Lower lobe of right lung (tissue), 2 donors: ENCODE measurements around the gene ARMC6. TPM values are rescaled to one million over a fixed set of nuclear protein-coding genes. Genes with fewer than 3 reads are reported as not detected.
A peak's percentile ranks its signal among the peaks of the same experiment; 100 is the strongest.

Experiments used
- ATAC-seq, 2 donors: fragments of 200-7000 bp; cut with Tn5 transposase; one replicate each; pipeline ENCODE4 v1.9.1; 2020 to 2022; ENCODE audit warnings: mild to moderate bottlenecking in 2 of 2, moderate library complexity in 2 of 2
- DNase-seq: peaks from one replicate; pipeline ENCODE4 v3.0.0-alpha.2; 2020
- H3K27ac ChIP-seq: fragments of 200-600 bp; one replicate; pipeline ENCODE4 v1.8.0; 2022
- H3K27me3 ChIP-seq: fragments of 200-600 bp; one replicate; pipeline ENCODE4 v1.8.0; 2022; ENCODE audit warnings: low read depth
- H3K36me3 ChIP-seq: fragments of 200-600 bp; one replicate; pipeline ENCODE4 v1.8.0; 2022; ENCODE audit warnings: mild to moderate bottlenecking
- H3K4me1 ChIP-seq: fragments of 200-600 bp; one replicate; pipeline ENCODE4 v1.8.0; 2022
- H3K4me3 ChIP-seq: fragments of 200-600 bp; one replicate; pipeline ENCODE4 v1.8.0; 2022; ENCODE audit warnings: mild to moderate bottlenecking
- H3K9me3 ChIP-seq: fragments of 200-600 bp; one replicate; pipeline ENCODE4 v1.8.0; 2022
- intact Hi-C: fragments of 100-400 bp; cut with DNase I; formaldehyde crosslinking; loops from one replicate; pipeline ENCODE4 v1.11.0; 2022
- total RNA-seq: library from RNA; stranded (reverse); fragmentation: NEBNext Ultra II Directional; extraction: Animal tissue kit (Norgen Biotek cat#: 25700); gene quantifications from one replicate; pipeline ENCODE4 v1.2.1, GENCODE V29; 2021
- TF ChIP-seq, protein P1 (sequence below): fragments of 200-600 bp; IDR thresholded peaks from one replicate; pipeline ENCODE4 v1.8.0; 2022; ENCODE audit warnings: antibody characterized with exemption, mild to moderate bottlenecking
- donor health status: DM: no; HTN: yes; CAD: no; lungs with severe emphysema.

Gene ARMC6
- total RNA-seq, 1 donor from 2014 or later: 20.2 TPM

DNA sequence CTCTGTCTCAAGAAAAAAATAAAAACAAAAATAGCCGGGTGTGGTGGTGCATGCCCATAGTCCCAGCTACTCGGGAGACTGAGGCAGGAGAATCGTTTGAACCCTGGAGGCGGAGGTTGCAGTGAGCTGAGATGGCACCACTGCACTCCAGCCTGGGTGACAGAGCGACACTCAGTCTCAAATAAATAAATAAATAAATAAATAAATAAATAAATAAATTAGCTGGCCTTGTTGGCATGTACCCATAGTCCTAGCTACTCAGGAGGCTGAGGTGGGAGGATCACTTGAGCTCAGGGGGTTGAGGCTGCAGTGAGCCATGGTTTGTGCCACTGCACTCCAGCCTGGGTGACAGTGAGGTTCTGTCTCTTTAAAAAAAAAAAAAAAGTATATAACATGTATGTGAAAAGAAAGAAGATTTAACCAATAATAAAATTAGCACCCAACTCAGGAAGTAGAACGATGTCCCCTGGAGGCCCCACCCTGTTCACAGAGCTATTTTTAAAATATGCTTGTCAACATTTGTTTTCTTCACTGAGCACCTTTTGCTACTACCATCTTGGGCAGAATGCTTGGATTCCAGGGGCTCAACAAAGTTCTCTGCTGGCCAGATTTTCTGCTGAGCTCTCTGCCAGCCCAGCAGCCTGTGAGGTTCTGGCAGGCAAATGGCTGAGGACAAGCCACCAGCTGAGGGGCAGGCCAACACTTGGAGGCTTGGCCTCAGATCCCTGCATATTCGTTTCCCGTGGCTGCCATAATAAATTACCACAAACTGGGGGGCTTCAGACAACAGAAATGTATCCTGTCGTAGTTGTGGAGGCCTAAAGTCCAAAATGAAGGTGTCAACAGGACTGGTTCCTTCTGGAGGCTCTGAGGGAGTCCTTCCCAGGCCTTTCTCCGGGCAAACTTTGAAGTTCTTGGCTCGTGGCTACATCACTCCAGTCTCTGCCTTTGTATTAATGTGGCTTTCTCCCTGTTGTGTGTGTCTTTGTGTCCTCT is 35.6 kb downstream of the ARMC6 start:
- Histone ChIP-seq H3K9me3 (no peaks in the 10 kb centered on the region), H3K27me3 (no peaks in the 10 kb centered on the region), H3K4me1 (peaks cover 41% of the 10 kb centered on the region), H3K36me3 (no peaks in the 10 kb centered on the region), H3K27ac (peak overlapping the region; percentile 26), H3K4me3 (no peak overlapping the region)
- intact Hi-C loops: no loop called here
- DNase-seq (no peak), ATAC-seq (no peak)
- TF ChIP-seq, protein P1, sequence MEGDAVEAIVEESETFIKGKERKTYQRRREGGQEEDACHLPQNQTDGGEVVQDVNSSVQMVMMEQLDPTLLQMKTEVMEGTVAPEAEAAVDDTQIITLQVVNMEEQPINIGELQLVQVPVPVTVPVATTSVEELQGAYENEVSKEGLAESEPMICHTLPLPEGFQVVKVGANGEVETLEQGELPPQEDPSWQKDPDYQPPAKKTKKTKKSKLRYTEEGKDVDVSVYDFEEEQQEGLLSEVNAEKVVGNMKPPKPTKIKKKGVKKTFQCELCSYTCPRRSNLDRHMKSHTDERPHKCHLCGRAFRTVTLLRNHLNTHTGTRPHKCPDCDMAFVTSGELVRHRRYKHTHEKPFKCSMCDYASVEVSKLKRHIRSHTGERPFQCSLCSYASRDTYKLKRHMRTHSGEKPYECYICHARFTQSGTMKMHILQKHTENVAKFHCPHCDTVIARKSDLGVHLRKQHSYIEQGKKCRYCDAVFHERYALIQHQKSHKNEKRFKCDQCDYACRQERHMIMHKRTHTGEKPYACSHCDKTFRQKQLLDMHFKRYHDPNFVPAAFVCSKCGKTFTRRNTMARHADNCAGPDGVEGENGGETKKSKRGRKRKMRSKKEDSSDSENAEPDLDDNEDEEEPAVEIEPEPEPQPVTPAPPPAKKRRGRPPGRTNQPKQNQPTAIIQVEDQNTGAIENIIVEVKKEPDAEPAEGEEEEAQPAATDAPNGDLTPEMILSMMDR: no peak

DNA sequence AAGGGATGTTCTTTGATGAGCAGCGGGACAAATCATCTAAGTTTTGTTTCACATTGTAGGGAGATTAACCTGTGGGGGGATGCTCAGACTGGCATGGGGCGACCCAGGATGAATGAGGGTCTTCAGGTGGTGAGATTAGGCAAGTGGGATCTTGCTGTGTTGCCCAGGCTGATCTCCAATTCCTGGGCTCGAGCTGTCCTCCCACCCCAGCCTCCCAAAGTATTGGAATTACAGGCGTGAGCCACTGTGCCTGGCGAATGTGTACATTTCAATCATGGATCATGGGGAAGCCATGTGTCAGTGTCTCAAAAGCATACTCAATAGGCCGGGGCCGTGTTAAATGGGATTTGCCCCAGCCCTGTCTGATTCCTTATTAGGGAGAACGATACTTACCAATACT is 38.5 kb downstream of the ARMC6 start:
- no peaks in the 10 kb centered on the region for H3K27me3 ChIP-seq
- intact Hi-C loops: no loop called here
- H3K4me3 ChIP-seq: no peak overlapping the region
- no peak overlapping the region for H3K27ac ChIP-seq
- peaks cover 32% of the 10 kb centered on the region for H3K4me1 ChIP-seq
- ATAC-seq (no peak), DNase-seq (no peak)
- TF ChIP-seq, protein P1: no peak
- no peaks in the 10 kb centered on the region for H3K9me3 ChIP-seq
- no peaks in the 10 kb centered on the region for H3K36me3 ChIP-seq

DNA sequence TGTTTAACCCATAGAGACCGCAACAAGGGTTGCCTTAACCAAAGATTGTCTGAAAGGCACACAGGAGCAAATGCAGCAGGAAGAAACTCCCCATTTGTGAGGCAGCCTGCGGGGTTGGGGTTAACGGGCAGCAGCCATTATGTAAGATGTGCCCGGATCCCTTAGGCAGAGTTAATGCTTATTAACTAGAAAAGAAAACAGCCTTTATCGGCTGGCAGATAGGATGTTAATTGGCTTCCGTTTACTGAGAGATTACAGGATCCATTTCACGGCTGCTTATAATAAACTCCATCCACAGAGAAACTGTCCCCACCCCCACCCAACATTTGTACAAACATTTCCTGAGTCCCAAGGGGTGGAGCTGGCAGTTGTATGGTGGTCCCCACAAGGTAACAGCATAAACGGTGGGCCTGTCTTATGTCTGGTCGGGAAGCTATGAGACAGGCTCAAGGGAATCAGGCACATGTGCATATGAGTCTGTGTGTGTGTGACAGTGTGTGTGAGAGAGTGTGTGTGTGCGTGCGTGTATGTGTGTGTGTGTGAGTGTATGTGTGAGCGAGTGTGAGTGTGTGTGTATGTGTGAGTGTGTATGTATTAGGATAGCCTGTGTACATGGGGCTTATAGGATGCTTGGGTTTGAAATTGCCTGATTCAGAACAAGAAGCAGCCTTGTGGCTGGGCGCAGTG is 40.9 kb downstream of the ARMC6 start:
- Histone ChIP-seq H3K27ac (no peak overlapping the region), H3K27me3 (no peaks in the 10 kb centered on the region), H3K9me3 (no peaks in the 10 kb centered on the region), H3K4me3 (no peak overlapping the region), H3K36me3 (no peaks in the 10 kb centered on the region), H3K4me1 (peaks cover 26% of the 10 kb centered on the region)
- DNase-seq (no peak), ATAC-seq (no peak)
- TF ChIP-seq, protein P1: no peak
- intact Hi-C loops: no loop called here

DNA sequence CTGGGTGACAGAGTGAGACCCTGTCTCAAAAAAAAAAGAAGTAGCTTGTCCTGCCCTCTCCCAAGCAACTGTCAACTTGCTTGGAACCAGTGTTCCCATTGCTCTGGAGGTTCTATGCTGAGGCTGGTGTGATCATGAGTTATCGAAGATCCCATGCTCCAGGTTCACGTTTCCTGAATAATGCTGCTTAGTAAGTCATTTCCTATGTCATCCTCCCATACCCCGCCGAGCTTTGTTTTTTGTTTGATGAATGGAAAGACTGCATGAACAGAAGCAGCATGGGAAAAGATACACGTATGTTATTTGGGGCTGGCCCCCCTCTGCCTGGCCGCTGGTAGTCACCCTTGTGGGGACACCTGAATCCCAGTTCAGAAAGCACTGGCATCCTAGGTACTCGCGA is 41.7 kb downstream of the ARMC6 start:
- no peaks in the 10 kb centered on the region for H3K36me3 ChIP-seq
- intact Hi-C loops: no loop called here
- no peak overlapping the region for H3K4me3 ChIP-seq
- TF ChIP-seq, protein P1: no peak
- ATAC-seq (no peak), DNase-seq (no peak)
- H3K27me3 ChIP-seq: no peaks in the 10 kb centered on the region
- peaks cover 24% of the 10 kb centered on the region for H3K4me1 ChIP-seq
- no peaks in the 10 kb centered on the region for H3K9me3 ChIP-seq
- H3K27ac ChIP-seq: no peak overlapping the region

DNA sequence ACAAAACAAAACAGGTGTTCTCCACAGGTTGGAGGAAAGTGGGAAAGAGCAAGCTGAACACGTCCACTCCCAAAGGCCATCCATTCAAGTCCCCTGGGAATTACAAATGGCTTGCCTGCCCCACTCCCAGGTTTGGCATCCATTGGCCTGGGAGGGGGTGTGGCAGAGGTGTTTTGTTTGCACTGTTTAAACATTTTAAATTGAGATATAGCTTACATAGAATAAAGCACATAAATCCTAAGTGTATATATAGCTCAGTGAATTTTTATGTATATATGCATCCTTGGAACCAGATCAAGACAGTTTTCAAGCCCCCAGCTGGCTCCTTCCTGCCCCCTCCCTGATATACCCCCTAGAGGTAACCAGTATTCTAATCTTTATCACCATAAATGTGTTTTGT is 43.1 kb downstream of the ARMC6 start:
- Histone ChIP-seq H3K4me3 (no peak overlapping the region), H3K36me3 (no peaks in the 10 kb centered on the region), H3K4me1 (peaks cover 24% of the 10 kb centered on the region), H3K27ac (no peak overlapping the region), H3K9me3 (no peaks in the 10 kb centered on the region), H3K27me3 (no peaks in the 10 kb centered on the region)
- TF ChIP-seq, protein P1: no peak
- ATAC-seq (no peak), DNase-seq (no peak)
- intact Hi-C loops: no loop called here
